ENCODE data around the gene ZBTB38.
A peak's percentile ranks its signal among the peaks of the same experiment; 100 is the strongest.

The ZBTB38 gene

GRCh38 chr3:141387516-141387915 is 19.2 kb downstream of the ZBTB38 start:
- DNase-seq, result no peak

- no peak for DNase-seq
Measured at GRCh38 chr3:141388395-141388794, 20.1 kb downstream of the ZBTB38 start.

- no peak for DNase-seq
Measured at GRCh38 chr3:141388823-141389621, 20.7 kb downstream of the ZBTB38 start.

- no peak for DNase-seq
Measured at GRCh38 chr3:141389703-141390102, 21.4 kb downstream of the ZBTB38 start.

- no peak for DNase-seq
Measured at GRCh38 chr3:141390747-141391146, 22.4 kb downstream of the ZBTB38 start.

GRCh38 chr3:141391298-141391990 is 23.1 kb downstream of the ZBTB38 start:
- no peak for DNase-seq

- DNase-seq, result no peak
Measured at GRCh38 chr3:141391991-141392316, 23.6 kb downstream of the ZBTB38 start.

- DNase-seq, result no peak
Measured at GRCh38 chr3:141392416-141392815, 24.1 kb downstream of the ZBTB38 start.

GRCh38 chr3:141392897-141393734 is 24.8 kb downstream of the ZBTB38 start:
- DNase-seq, result no peak

GRCh38 chr3:141393735-141394076 is 25.4 kb downstream of the ZBTB38 start:
- no peak for DNase-seq

- no peak for DNase-seq
Measured at GRCh38 chr3:141394560-141394959, 26.3 kb downstream of the ZBTB38 start.

- DNase-seq, result no peak
Measured at GRCh38 chr3:141395005-141395589, 26.8 kb downstream of the ZBTB38 start.

GRCh38 chr3:141397996-141398395 is 29.7 kb downstream of the ZBTB38 start:
- DNase-seq, result no peak

- DNase-seq, result no peak
Measured at GRCh38 chr3:141399200-141399599, 30.9 kb downstream of the ZBTB38 start.

GRCh38 chr3:141400073-141400971 is 32.0 kb downstream of the ZBTB38 start:
- DNase-seq, result no peak

GRCh38 chr3:141401095-141401494 is 32.8 kb downstream of the ZBTB38 start:
- no peak for DNase-seq

GRCh38 chr3:141401573-141402475 is 33.5 kb downstream of the ZBTB38 start:
- DNase-seq, result peak in 3 of 4 experiments; percentile 18 to 40 (median 34)

GRCh38 chr3:141402476-141403171 is 34.3 kb downstream of the ZBTB38 start:
- DNase-seq, result peak; percentile 13 to 37 (median 24)

- no peak for DNase-seq
Measured at GRCh38 chr3:141403576-141403975, 35.3 kb downstream of the ZBTB38 start.

GRCh38 chr3:141405025-141405424 is 36.7 kb downstream of the ZBTB38 start:
- DNase-seq, result no peak
